Peyer's patch (tissue), 4 donors: ENCODE results near the gene PHYH. TPM values are rescaled to one million over a fixed set of nuclear protein-coding genes. Genes with fewer than 3 reads are reported as not detected.

Source experiments
- DNase-seq, 3 donors: peaks; one replicate each; pipeline ENCODE4 v3.0.0-alpha.2; 2017 to 2019
- H3K27ac ChIP-seq, 4 donors: fragments of 200-600 bp; sonication (generic); one replicate each; pipeline ENCODE4 v1.5.1; 2016 to 2019
- H3K27me3 ChIP-seq, 2 donors: fragments of 200-600 bp; sonication (generic); one replicate each; pipeline ENCODE4 v1.5.1; 2019
- H3K36me3 ChIP-seq, 3 donors: fragments of 200-600 bp; sonication (generic); one replicate each; pipeline ENCODE4 v1.5.1; 2016 to 2019
- H3K4me1 ChIP-seq, 4 donors: fragments of 200-600 bp; sonication (generic); one replicate each; pipeline ENCODE4 v1.5.1; 2016 to 2019
- H3K4me3 ChIP-seq, 4 donors: fragments of 200-600 bp; sonication (generic); 1 replicate in 3 of 4; 2 replicates in 1 of 4; pipeline ENCODE4 v1.5.1; 2016 to 2019; ENCODE audit warnings: mild to moderate bottlenecking in 1 of 4
- H3K9me3 ChIP-seq, 4 donors: fragments of 200-600 bp; sonication (generic); one replicate each; pipeline ENCODE4 v1.5.1; 2016 to 2019; ENCODE audit warnings: mild to moderate bottlenecking in 1 of 4
- POLR2A ChIP-seq, 2 donors: fragments of 450-650 bp; IDR thresholded peaks; one replicate each; pipeline ENCODE4 v1.5.1; 2017; ENCODE audit warnings: antibody characterized with exemption in 2 of 2, mild to moderate bottlenecking in 2 of 2, moderate library complexity in 2 of 2
- total RNA-seq, 4 donors: library from RNA; depleted of rRNA; stranded (reverse); fragments of >200 nt; gene quantifications; one replicate each; pipeline ENCODE4 v1.1.0, GENCODE V29; 2016
- TF ChIP-seq, protein P1 (sequence below), 6 experiments: fragments of 450-650 bp in 4 of 6; fragments of 200-600 bp in 2 of 6; sonication (generic) in 1 of 6; IDR thresholded peaks; one replicate each; pipeline ENCODE4 v1.5.1; 2017 to 2019; ENCODE audit warnings: antibody characterized with exemption in 6 of 6, mild to moderate bottlenecking in 3 of 6, moderate library complexity in 1 of 6

Gene PHYH
- total RNA-seq, 4 donors from 2014 or later = 24.8 to 47.5 (median 37.7) TPM

DNA sequence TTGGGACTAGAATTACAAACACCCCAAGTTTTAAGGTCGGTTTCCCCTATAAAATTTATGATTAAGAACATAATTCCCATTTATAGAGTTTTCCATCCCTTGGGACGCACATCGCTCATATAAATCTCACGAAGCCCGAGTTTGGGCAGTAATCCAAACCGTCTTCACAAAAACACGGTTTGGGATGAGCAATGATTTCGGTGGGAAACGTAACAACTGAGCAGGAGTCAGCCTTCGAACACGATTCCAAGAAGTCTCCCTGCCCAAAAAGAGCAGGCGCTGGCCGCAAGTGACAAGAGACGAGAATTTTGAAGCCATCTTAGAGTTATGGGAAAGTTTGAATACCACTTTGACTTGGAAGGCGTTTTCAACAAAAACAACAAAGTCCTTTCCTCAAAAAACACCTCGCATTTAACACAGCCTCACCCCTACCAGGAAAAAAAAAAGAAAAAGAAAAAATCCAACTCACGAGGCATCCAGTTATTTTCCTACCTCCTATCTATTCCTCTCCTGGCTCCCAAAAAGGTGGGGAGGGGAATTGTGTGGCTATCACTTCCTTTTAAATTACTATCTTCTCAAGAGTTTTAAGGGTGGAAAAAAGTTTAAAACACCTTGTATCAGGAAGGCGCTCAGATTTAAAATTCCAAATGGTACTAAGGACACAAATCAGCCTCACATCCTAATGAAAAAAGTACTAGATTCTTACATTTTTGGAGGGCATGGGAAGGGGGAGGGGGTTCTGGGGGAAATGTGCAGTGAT lies 46.6 kb upstream of the PHYH start:
- H3K4me3 ChIP-seq = peak overlapping the region; percentile 50 to 96 (median 89)
- no peaks in the 10 kb centered on the region for H3K9me3 ChIP-seq
- H3K4me1 ChIP-seq = peaks cover 0 to 20% (median 3%) of the 10 kb centered on the region in 4 donors
- peak overlapping the region; percentile 94 to 98 (median 97) for H3K27ac ChIP-seq
- DNase-seq = no peak
- TF ChIP-seq, protein P1, sequence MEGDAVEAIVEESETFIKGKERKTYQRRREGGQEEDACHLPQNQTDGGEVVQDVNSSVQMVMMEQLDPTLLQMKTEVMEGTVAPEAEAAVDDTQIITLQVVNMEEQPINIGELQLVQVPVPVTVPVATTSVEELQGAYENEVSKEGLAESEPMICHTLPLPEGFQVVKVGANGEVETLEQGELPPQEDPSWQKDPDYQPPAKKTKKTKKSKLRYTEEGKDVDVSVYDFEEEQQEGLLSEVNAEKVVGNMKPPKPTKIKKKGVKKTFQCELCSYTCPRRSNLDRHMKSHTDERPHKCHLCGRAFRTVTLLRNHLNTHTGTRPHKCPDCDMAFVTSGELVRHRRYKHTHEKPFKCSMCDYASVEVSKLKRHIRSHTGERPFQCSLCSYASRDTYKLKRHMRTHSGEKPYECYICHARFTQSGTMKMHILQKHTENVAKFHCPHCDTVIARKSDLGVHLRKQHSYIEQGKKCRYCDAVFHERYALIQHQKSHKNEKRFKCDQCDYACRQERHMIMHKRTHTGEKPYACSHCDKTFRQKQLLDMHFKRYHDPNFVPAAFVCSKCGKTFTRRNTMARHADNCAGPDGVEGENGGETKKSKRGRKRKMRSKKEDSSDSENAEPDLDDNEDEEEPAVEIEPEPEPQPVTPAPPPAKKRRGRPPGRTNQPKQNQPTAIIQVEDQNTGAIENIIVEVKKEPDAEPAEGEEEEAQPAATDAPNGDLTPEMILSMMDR (IDR thresholded peaks at IDR 0.05) = no peak
- no peak for TF ChIP-seq POLR2A (IDR thresholded peaks at IDR 0.05)
- no peaks in the 10 kb centered on the region for H3K27me3 ChIP-seq
- no peaks in the 10 kb centered on the region for H3K36me3 ChIP-seq

GRCh38 chr10:13340626-13341376 lies 40.9 kb upstream of the PHYH start:
- no peak for TF ChIP-seq POLR2A (IDR thresholded peaks at IDR 0.05)
- TF ChIP-seq, protein P1 (IDR thresholded peaks at IDR 0.05) = no peak
- H3K27me3 ChIP-seq = no peaks in the 10 kb centered on the region
- H3K27ac ChIP-seq = peak overlapping the region in 1 of 4 donors; percentile 9
- H3K9me3 ChIP-seq = no peaks in the 10 kb centered on the region
- peak in 2 of 3 donors; percentile 39 to 56 for DNase-seq
- peaks cover 0 to 24% (median 0%) of the 10 kb centered on the region in 4 donors for H3K4me1 ChIP-seq
- H3K4me3 ChIP-seq = no peak overlapping the region
- peaks cover 0 to 9% (median 0%) of the 10 kb centered on the region in 3 donors for H3K36me3 ChIP-seq

GRCh38 chr10:13340068-13340467 lies 40.2 kb upstream of the PHYH start:
- peaks cover 0 to 20% (median 0%) of the 10 kb centered on the region in 4 donors for H3K4me1 ChIP-seq
- no peaks in the 10 kb centered on the region for H3K27me3 ChIP-seq
- DNase-seq = no peak
- H3K9me3 ChIP-seq = no peaks in the 10 kb centered on the region
- no peak overlapping the region for H3K4me3 ChIP-seq
- TF ChIP-seq, protein P1 (IDR thresholded peaks at IDR 0.05) = no peak
- TF ChIP-seq POLR2A (IDR thresholded peaks at IDR 0.05) = no peak
- H3K27ac ChIP-seq = peak overlapping the region in 2 of 4 donors; percentile 9 to 30
- peaks cover 0 to 14% (median 0%) of the 10 kb centered on the region in 3 donors for H3K36me3 ChIP-seq

DNA sequence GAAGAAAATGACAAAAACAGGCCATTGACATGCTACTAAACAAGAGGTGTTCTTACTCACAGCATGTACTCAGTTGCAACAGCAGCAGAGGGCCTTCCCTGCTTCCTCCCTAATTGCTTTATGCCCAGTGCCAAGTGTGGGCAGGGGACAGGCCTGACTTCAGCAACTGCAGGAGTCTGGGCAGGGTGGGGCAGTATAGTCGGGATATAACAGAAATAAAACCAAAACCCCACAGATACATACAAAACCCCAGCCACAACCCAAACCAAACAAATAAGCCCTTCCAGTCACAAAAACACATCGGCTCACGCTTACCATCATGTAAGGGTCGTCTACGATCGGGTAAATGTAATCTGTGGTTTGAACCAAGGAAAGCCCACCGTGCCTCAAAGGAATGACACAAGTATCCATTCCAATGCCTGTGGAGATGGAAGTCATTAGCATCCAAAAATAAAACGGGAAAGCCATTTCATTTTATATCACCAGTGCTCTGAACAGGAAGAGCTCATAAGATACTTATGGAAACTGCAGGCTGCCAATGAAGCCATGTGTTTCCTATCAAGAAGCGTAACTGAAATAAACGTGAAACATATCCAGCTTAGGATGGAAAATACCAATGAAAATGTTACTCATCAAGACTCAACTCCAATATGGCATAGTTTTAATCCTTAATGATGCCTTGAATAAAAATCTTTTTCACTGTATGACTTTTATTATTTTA lies 38.7 kb upstream of the PHYH start:
- H3K4me1 ChIP-seq = peaks cover 0 to 20% (median 0%) of the 10 kb centered on the region in 4 donors
- no peak for DNase-seq
- peaks cover 0 to 29% (median 0%) of the 10 kb centered on the region in 3 donors for H3K36me3 ChIP-seq
- no peak overlapping the region for H3K4me3 ChIP-seq
- TF ChIP-seq POLR2A (IDR thresholded peaks at IDR 0.05) = no peak
- TF ChIP-seq, protein P1 (IDR thresholded peaks at IDR 0.05) = no peak
- peak overlapping the region in 3 of 4 donors; percentile 23 to 88 (median 71) for H3K27ac ChIP-seq
- no peaks in the 10 kb centered on the region for H3K9me3 ChIP-seq
- H3K27me3 ChIP-seq = no peaks in the 10 kb centered on the region

DNA sequence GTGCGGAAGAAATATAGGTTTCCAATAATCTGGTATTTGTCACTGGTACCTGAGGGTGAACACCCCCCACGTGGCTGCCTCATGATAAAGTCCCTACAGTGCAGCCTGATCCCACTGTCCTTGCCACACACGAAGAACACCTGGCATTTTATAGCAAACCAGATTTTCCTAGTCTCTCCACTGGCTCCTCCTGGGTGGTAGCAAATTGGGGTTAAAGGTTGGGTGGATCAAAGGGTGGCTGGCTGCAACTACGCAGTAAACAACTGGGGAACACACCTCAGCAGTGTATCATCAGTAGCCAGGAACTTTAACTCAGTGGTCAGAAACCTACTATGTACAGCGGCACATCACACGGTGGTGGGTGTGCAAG lies 37.9 kb upstream of the PHYH start:
- H3K4me3 ChIP-seq = peak overlapping the region in 1 of 4 donors; percentile 17
- DNase-seq = peak in 2 of 3 donors; percentile 71 to 76
- peaks cover 0 to 36% (median 0%) of the 10 kb centered on the region in 3 donors for H3K36me3 ChIP-seq
- peaks cover 0 to 20% (median 0%) of the 10 kb centered on the region in 4 donors for H3K4me1 ChIP-seq
- H3K27ac ChIP-seq = peak overlapping the region in 3 of 4 donors; percentile 23 to 88 (median 71)
- H3K27me3 ChIP-seq = no peaks in the 10 kb centered on the region
- H3K9me3 ChIP-seq = no peaks in the 10 kb centered on the region
- peak in 1 of 2 donors; percentile 45 for TF ChIP-seq POLR2A (IDR thresholded peaks at IDR 0.05)
- TF ChIP-seq, protein P1 (IDR thresholded peaks at IDR 0.05) = no peak
